Spinal cord (tissue), 10 donors: ENCODE data around the gene RGS6. TPM values are rescaled to one million over a fixed set of nuclear protein-coding genes. Genes with fewer than 3 reads are reported as not detected.

Source experiments
- DNase-seq, 6 donors: peaks; one replicate each; pipeline versions ENCODE4 v3.0.0 to v3.0.0-alpha.2; 2013 to 2015; ENCODE audit warnings: low spot score in 6 of 6, low read depth in 4 of 6
- H3K27ac ChIP-seq: one replicate; pipeline ENCODE4 v1.5.1; 2013; ENCODE audit warnings: low read depth, low read length, control low read depth
- H3K27me3 ChIP-seq: one replicate; pipeline ENCODE4 v1.6.1; 2013; ENCODE audit warnings: low read length; ENCODE audit not compliant: control insufficient read depth, insufficient read depth
- H3K36me3 ChIP-seq: one replicate; pipeline ENCODE4 v1.6.1; 2013; ENCODE audit warnings: low read length; ENCODE audit not compliant: control insufficient read depth, insufficient read depth
- H3K4me1 ChIP-seq: one replicate; pipeline ENCODE4 v1.6.1; 2013; ENCODE audit warnings: low read length; ENCODE audit not compliant: control insufficient read depth, insufficient read depth
- H3K4me3 ChIP-seq: one replicate; pipeline ENCODE4 v1.5.1; 2013; ENCODE audit warnings: low read depth, low read length, control low read depth
- H3K9me3 ChIP-seq: one replicate; pipeline ENCODE4 v1.6.1; 2013; ENCODE audit warnings: low read length; ENCODE audit not compliant: control insufficient read depth, insufficient read depth
- WGBS: methylation state at CpG from one replicate; pipeline ENCODE4 v1.1.5; 2013; ENCODE audit warnings: missing lambda C conversion rate; ENCODE audit not compliant: insufficient coverage; 5-methylcytosine and 5-hydroxymethylcytosine counted together
- polyA plus RNA-seq, 2 donors: library from polyadenylated mRNA; unstranded; fragments of 120-200 nt; gene quantifications; one replicate each; pipeline ENCODE4 v1.2.1, GENCODE V29; 2013; ENCODE audit not compliant: insufficient read length in 2 of 2
- total RNA-seq, 2 donors: library from RNA; depleted of rRNA in 1 of 2; stranded (reverse); fragments of 120-200 nt in 1 of 2; fragments of >200 nt in 1 of 2; gene quantifications; one replicate each; pipeline versions ENCODE4 v1.2.3 to v1.2.4, GENCODE V29; 2013 to 2014
- donor health status: healthy.

Gene RGS6
- total and polyA plus RNA-seq, 4 donors, result 9.1 to 11.5 (median 10.3) TPM

GRCh38 chr14:72573725-72574417 lies 641.6 kb downstream of the RGS6 start:
- peak in 2 of 6 donors; percentile 51 to 84 for DNase-seq
- WGBS, result 52% methylated on average over 7 of the region's 9 CpGs
- Histone ChIP-seq H3K4me1 (peaks cover 4% of the 10 kb centered on the region), H3K27ac (no peak overlapping the region), H3K27me3 (no peaks in the 10 kb centered on the region), H3K9me3 (no peaks in the 10 kb centered on the region), H3K36me3 (no peaks in the 10 kb centered on the region), H3K4me3 (no peak overlapping the region)

- 79% methylated on average over 1 of the region's 1 CpG for WGBS
- H3K36me3 ChIP-seq, result no peaks in the 10 kb centered on the region
- H3K27ac ChIP-seq, result no peak overlapping the region
Observed at GRCh38 chr14:72574715-72575114, 642.5 kb downstream of the RGS6 start.

GRCh38 chr14:72576258-72576657 lies 644.0 kb downstream of the RGS6 start:
- Histone ChIP-seq H3K27me3 (no peaks in the 10 kb centered on the region), H3K9me3 (no peaks in the 10 kb centered on the region), H3K36me3 (no peaks in the 10 kb centered on the region), H3K27ac (no peak overlapping the region), H3K4me1 (peaks cover 4% of the 10 kb centered on the region), H3K4me3 (no peak overlapping the region)
- no peak for DNase-seq
- WGBS, result no CpG with 5 or more reads among the region's 1 CpG

More at GRCh38 chr14:72574715-72575114, 642.5 kb downstream of the RGS6 start:
- Histone ChIP-seq H3K4me3 (no peak overlapping the region), H3K27me3 (no peaks in the 10 kb centered on the region), H3K4me1 (peaks cover 4% of the 10 kb centered on the region), H3K9me3 (no peaks in the 10 kb centered on the region)
- DNase-seq, result no peak

GRCh38 chr14:72577521-72577920 lies 645.3 kb downstream of the RGS6 start:
- Histone ChIP-seq H3K27ac (no peak overlapping the region), H3K27me3 (no peaks in the 10 kb centered on the region), H3K36me3 (no peaks in the 10 kb centered on the region), H3K9me3 (no peaks in the 10 kb centered on the region), H3K4me3 (no peak overlapping the region), H3K4me1 (peaks cover 4% of the 10 kb centered on the region)
- WGBS, result 92% methylated on average over 4 of the region's 5 CpGs
- DNase-seq, result no peak

- H3K27me3 ChIP-seq, result no peaks in the 10 kb centered on the region
- no peaks in the 10 kb centered on the region for H3K36me3 ChIP-seq
- peaks cover 4% of the 10 kb centered on the region for H3K4me1 ChIP-seq
- WGBS, result 58% methylated on average over 4 of the region's 5 CpGs
- H3K4me3 ChIP-seq, result no peak overlapping the region
- no peak overlapping the region for H3K27ac ChIP-seq
- no peaks in the 10 kb centered on the region for H3K9me3 ChIP-seq
- DNase-seq, result no peak
Observed at GRCh38 chr14:72578514-72578913, 646.3 kb downstream of the RGS6 start.

- no peak for DNase-seq
- WGBS, result no CpG with 5 or more reads among the region's 1 CpG
- Histone ChIP-seq H3K9me3 (no peaks in the 10 kb centered on the region), H3K4me1 (no peaks in the 10 kb centered on the region), H3K4me3 (no peak overlapping the region), H3K36me3 (no peaks in the 10 kb centered on the region), H3K27me3 (no peaks in the 10 kb centered on the region), H3K27ac (no peak overlapping the region)
Observed at GRCh38 chr14:72582582-72582981, 650.4 kb downstream of the RGS6 start.

GRCh38 chr14:72583316-72584272 lies 651.4 kb downstream of the RGS6 start:
- Histone ChIP-seq H3K4me1 (no peaks in the 10 kb centered on the region), H3K27ac (no peak overlapping the region), H3K36me3 (no peaks in the 10 kb centered on the region), H3K4me3 (no peak overlapping the region), H3K9me3 (no peaks in the 10 kb centered on the region), H3K27me3 (no peaks in the 10 kb centered on the region)
- 79% methylated on average over 3 of the region's 5 CpGs for WGBS
- peak in 1 of 6 donors; percentile 72 for DNase-seq

GRCh38 chr14:72588521-72588920 lies 656.3 kb downstream of the RGS6 start:
- H3K4me3 ChIP-seq, result no peak overlapping the region
- H3K36me3 ChIP-seq, result no peaks in the 10 kb centered on the region
- no peaks in the 10 kb centered on the region for H3K4me1 ChIP-seq
- WGBS, result 100% methylated on average over 1 of the region's 5 CpGs
- no peak overlapping the region for H3K27ac ChIP-seq
- no peak for DNase-seq
- H3K9me3 ChIP-seq, result no peaks in the 10 kb centered on the region
- H3K27me3 ChIP-seq, result no peaks in the 10 kb centered on the region

- no peaks in the 10 kb centered on the region for H3K9me3 ChIP-seq
- H3K36me3 ChIP-seq, result no peaks in the 10 kb centered on the region
- no peaks in the 10 kb centered on the region for H3K4me1 ChIP-seq
- no peak for DNase-seq
- no peak overlapping the region for H3K27ac ChIP-seq
- no peak overlapping the region for H3K4me3 ChIP-seq
- H3K27me3 ChIP-seq, result no peaks in the 10 kb centered on the region
Observed at GRCh38 chr14:72589652-72590051, 657.4 kb downstream of the RGS6 start.
